SK-N-SH treated with all-trans-retinoic acid at 6 μM for 48 hours (cell line): ENCODE data around the gene PGR.

Experiments
- ARNTL ChIP-seq: fragments of 450-650 bp; formaldehyde crosslinking; IDR thresholded peaks from 2 replicates; pipeline ENCODE4 v1.5.0; 2020; ENCODE audit warnings: low read depth, mild to moderate bottlenecking, moderate library complexity, borderline replicate concordance
- CSDC2 ChIP-seq: fragments of 250-450 bp; sonication (Bioruptor Pico); IDR thresholded peaks from 2 replicates; pipeline ENCODE4 v1.5.0; 2020; ENCODE audit warnings: mild to moderate bottlenecking, moderate library complexity
- CSRNP3 ChIP-seq: fragments of 250-450 bp; sonication (Bioruptor Pico); IDR thresholded peaks from 2 replicates; pipeline ENCODE4 v1.5.1; 2021; ENCODE audit warnings: mild to moderate bottlenecking, moderate library complexity
- GLIS3 ChIP-seq: fragments of 250-450 bp; sonication (Bioruptor Pico); IDR thresholded peaks from 2 replicates; pipeline ENCODE4 v1.5.0; 2020; ENCODE audit warnings: mild to moderate bottlenecking, moderate library complexity
- PPARA ChIP-seq: fragments of 250-450 bp; sonication (Bioruptor Pico); IDR thresholded peaks from 2 replicates; pipeline ENCODE4 v1.5.0; 2020; ENCODE audit warnings: mild to moderate bottlenecking, borderline replicate concordance
- RARB ChIP-seq: fragments of 250-450 bp; sonication (Bioruptor Pico); IDR thresholded peaks from 2 replicates; pipeline ENCODE4 v1.8.0; 2021; ENCODE audit warnings: mild to moderate bottlenecking, moderate library complexity
- ZC3H10 ChIP-seq: fragments of 250-450 bp; sonication (Bioruptor Pico); IDR thresholded peaks from 2 replicates; pipeline ENCODE4 v1.5.1; 2021; ENCODE audit warnings: mild to moderate bottlenecking, moderate library complexity
- ZFP30 ChIP-seq: fragments of 450-650 bp; formaldehyde crosslinking; IDR thresholded peaks from 2 replicates; pipeline ENCODE4 v1.5.0; 2022; ENCODE audit warnings: mild to moderate bottlenecking, moderate library complexity

- TF ChIP-seq CSDC2 (CRISPR knock-in tag) (no peak), GLIS3 (CRISPR knock-in tag) (no peak), CSRNP3 (no peak), PPARA (CRISPR knock-in tag) (no peak), ZFP30 (no peak), ZC3H10 (CRISPR knock-in tag) (no peak), RARB (CRISPR knock-in tag) (no peak), ARNTL (CRISPR knock-in tag) (no peak)
Measured at GRCh38 chr11:101128571-101129202, 926 bp downstream of the PGR start.
